OCI-LY7 (cell line): ENCODE measurements around the gene FAM229B. TPM values are rescaled to one million over a fixed set of nuclear protein-coding genes. Genes with fewer than 3 reads are reported as not detected.

Experiments
- BruUV-seq: library from RNA; stranded (reverse); fragments of 400-500 nt; replicated peaks from 2 replicates; lab custom pipeline; 2021; lab: Mats Ljungman, UMichigan
- CTCF ChIA-PET: fragments of 300-600 bp; sonication (Branson Sonifier 250); formaldehyde crosslinking; loops from one replicate; lab custom pipeline; 2022; ENCODE audit warnings: antibody characterized with exemption; ENCODE audit not compliant: unreplicated experiment; lab: Charles Lee
- POLR2A ChIA-PET: fragments of 300-600 bp; sonication (Branson Sonifier 250); formaldehyde crosslinking; loops from one replicate; lab custom pipeline; 2022; ENCODE audit warnings: antibody characterized with exemption; lab: Charles Lee
- DNase-seq: peaks from one replicate; pipeline ENCODE4 v3.0.0-alpha.2; 2015; ENCODE audit warnings: low spot score
- H2AFZ ChIP-seq: fragments of 200-600 bp; sonication (generic), shearing (Covaris generic); 2 replicates; pipeline ENCODE4 v1.6.1; 2014; ENCODE audit warnings: mild to moderate bottlenecking, antibody characterized with exemption, low read length, moderate library complexity
- H3K27ac ChIP-seq: fragments of 200-600 bp; sonication (generic); 2 replicates; pipeline ENCODE4 v1.5.1; 2014; ENCODE audit warnings: mixed run types, low read depth, mild to moderate bottlenecking, moderate library complexity, low read length, inconsistent platforms; ENCODE audit not compliant: poor library complexity, severe bottlenecking
- H3K36me3 ChIP-seq: fragments of 200-600 bp; sonication (generic); 2 replicates; pipeline ENCODE4 v1.6.1; 2014; ENCODE audit warnings: mild to moderate bottlenecking, antibody characterized with exemption, low read length, moderate library complexity, mixed read lengths; ENCODE audit not compliant: insufficient read depth
- H3K4me1 ChIP-seq: fragments of 200-600 bp; sonication (generic); 2 replicates; pipeline ENCODE4 v1.5.1; 2014; ENCODE audit warnings: mild to moderate bottlenecking, low read length; ENCODE audit not compliant: insufficient read depth, poor library complexity, severe bottlenecking
- H3K4me2 ChIP-seq: fragments of 200-600 bp; sonication (generic); 2 replicates; pipeline ENCODE4 v1.6.1; 2014; ENCODE audit warnings: mild to moderate bottlenecking, low read length
- H3K4me3 ChIP-seq: fragments of 200-600 bp; sonication (generic); 2 replicates; pipeline ENCODE4 v1.5.1; 2014; ENCODE audit warnings: mild to moderate bottlenecking, low read depth, low read length; ENCODE audit not compliant: poor library complexity, severe bottlenecking
- H3K79me2 ChIP-seq: fragments of 200-600 bp; sonication (generic); 2 replicates; pipeline ENCODE4 v1.6.1; 2016; ENCODE audit warnings: low read depth, mild to moderate bottlenecking, low read length, moderate library complexity, mixed read lengths; ENCODE audit not compliant: insufficient read depth
- H3K9me2 ChIP-seq: fragments of 200-600 bp; sonication (generic); 2 replicates; pipeline ENCODE4 v1.6.1; 2016; ENCODE audit warnings: mild to moderate bottlenecking, low read length, mixed read lengths; ENCODE audit not compliant: insufficient read depth
- H3K9me3 ChIP-seq: fragments of 200-600 bp; sonication (generic); 2 replicates; pipeline ENCODE4 v1.6.1; 2014; ENCODE audit warnings: mild to moderate bottlenecking, mixed run types, low read length, mixed read lengths
- H4K20me1 ChIP-seq: fragments of 200-600 bp; sonication (generic); 2 replicates; pipeline ENCODE4 v1.6.1; 2014; ENCODE audit warnings: mild to moderate bottlenecking, antibody characterized with exemption, low read length, moderate library complexity, mixed read lengths; ENCODE audit not compliant: insufficient read depth
- CTCF ChIP-seq: fragments of 200-600 bp; sonication (generic); conservative IDR thresholded peaks from 2 replicates; pipeline ENCODE4 v1.5.1; 2014; ENCODE audit warnings: mild to moderate bottlenecking, antibody characterized with exemption, low read length, moderate library complexity, mixed read lengths
- EZH2phosphoT487 ChIP-seq: fragments of 200-600 bp; sonication (generic); IDR thresholded peaks from 2 replicates; pipeline ENCODE4 v1.6.1; 2018; ENCODE audit warnings: low read depth, borderline replicate concordance, mild to moderate bottlenecking, mixed run types, antibody characterized with exemption, low read length, moderate library complexity, mixed read lengths
- intact Hi-C: fragments of 100-400 bp; cut with micrococcal nuclease; formaldehyde crosslinking; loops from one replicate; pipeline ENCODE4 v1.10.0; 2022; ENCODE audit not compliant: unreplicated experiment
- total RNA-seq, 2 experiments: library from RNA; depleted of rRNA in 1 of 2; stranded (reverse); fragments of >200 nt in 1 of 2; shearing (Covaris generic) in 1 of 2; gene quantifications; 2 replicates each; pipeline ENCODE4 v1.2.3, GENCODE V29; 2014 to 2022

The FAM229B gene
- total RNA-seq, 2 experiments from 2014 or later = 3.7 to 6.2 TPM

DNA sequence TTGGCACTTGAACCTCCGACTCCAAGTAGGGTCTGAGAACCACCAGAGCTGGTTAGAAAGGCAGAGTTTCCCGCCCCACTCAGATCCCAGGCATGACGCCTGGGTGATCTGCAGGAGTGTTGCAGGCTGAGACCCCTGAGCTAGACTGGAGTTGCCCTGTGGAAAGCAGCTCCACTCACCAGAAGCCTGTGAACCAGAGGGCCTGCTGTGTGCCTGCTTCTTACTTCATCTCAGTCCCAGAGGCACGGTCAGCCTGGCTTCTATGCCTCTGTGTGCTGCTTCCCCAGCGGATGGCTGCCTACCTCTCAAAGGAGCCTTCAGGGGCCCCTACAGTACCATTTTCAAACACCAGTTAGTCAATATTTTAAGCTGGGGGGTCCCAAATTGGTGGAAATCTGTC, 49.1 kb upstream of the FAM229B start:
- Histone ChIP-seq H3K9me2 (no peaks in the 10 kb centered on the region; the same call in 1 of the 2 replicates), H3K9me3 (no peaks in the 10 kb centered on the region; the same call in 1 of the 2 replicates), H3K4me1 (peaks cover 6% of the 10 kb centered on the region), H3K27ac (no peak overlapping the region), H3K4me2 (no peak overlapping the region), H3K4me3 (no peak overlapping the region), H3K36me3 (no peaks in the 10 kb centered on the region), H3K79me2 (no peaks in the 10 kb centered on the region), H4K20me1 (no peaks in the 10 kb centered on the region), H2AFZ (no peak overlapping the region)
- ChIA-PET POLR2A (no interaction called here), CTCF (interaction anchor here (0.5 kb wide), 1 partner anchor 361 kb away, joined by 3 read pairs; no protein-coding TSS in a partner anchor)
- intact Hi-C loops = no loop called here
- TF ChIP-seq EZH2phosphoT487 (no peak), CTCF (no peak)
- DNase-seq = no peak
- no TSS peak for BruUV-seq

- no peak for DNase-seq
These were observed 48.5 kb upstream of the FAM229B start for GRCh38 chr6:112038756-112039430.

More at GRCh38 chr6:112038756-112039430, 48.5 kb upstream of the FAM229B start:
- no peaks in the 10 kb centered on the region for H4K20me1 ChIP-seq
- H3K4me3 ChIP-seq = no peak overlapping the region
- no peak overlapping the region for H3K27ac ChIP-seq
- intact Hi-C loops = no loop called here
- peaks cover 6% of the 10 kb centered on the region for H3K4me1 ChIP-seq
- ChIA-PET POLR2A (interaction anchor here (0.6 to 0.7 kb wide), 2 partner anchors 36 to 233 kb away, joined by 3 read pairs; no protein-coding TSS in a partner anchor), CTCF (interaction anchor here (0.5 kb wide), 1 partner anchor 361 kb away, joined by 3 read pairs; no protein-coding TSS in a partner anchor)
- TF ChIP-seq EZH2phosphoT487 (no peak), CTCF (no peak)
- H3K36me3 ChIP-seq = no peaks in the 10 kb centered on the region
- BruUV-seq = no TSS peak
- no peaks in the 10 kb centered on the region; the same call in 1 of the 2 replicates for H3K9me2 ChIP-seq
- H2AFZ ChIP-seq = no peak overlapping the region
- no peaks in the 10 kb centered on the region for H3K79me2 ChIP-seq
- H3K9me3 ChIP-seq = no peaks in the 10 kb centered on the region; the same call in 1 of the 2 replicates
- H3K4me2 ChIP-seq = no peak overlapping the region
